ENCODE results near the gene C10orf120.

Gene C10orf120

GRCh38 chr10:122699796-122700455, at the start of gene C10orf120:
C10orf120 (minus strand) TSS chr10:122699846; CDS start chr10:122699790, 56 bp downstream.
- no peak for DNase-seq

- DNase-seq, result no peak
Observed at GRCh38 chr10:122748496-122748895, 48.9 kb upstream of the C10orf120 start.

GRCh38 chr10:122746408-122746807, 46.8 kb upstream of the C10orf120 start:
- no peak for DNase-seq

- no peak for DNase-seq
Observed at GRCh38 chr10:122744257-122744656, 44.6 kb upstream of the C10orf120 start.

- no peak for DNase-seq
Observed at GRCh38 chr10:122740640-122741039, 41.0 kb upstream of the C10orf120 start.

- no peak for DNase-seq
Observed at GRCh38 chr10:122738031-122738430, 38.4 kb upstream of the C10orf120 start.

GRCh38 chr10:122733931-122734665, 34.5 kb upstream of the C10orf120 start:
- DNase-seq, result no peak

GRCh38 chr10:122733443-122733842, 33.8 kb upstream of the C10orf120 start:
- no peak for DNase-seq

GRCh38 chr10:122730238-122730637, 30.6 kb upstream of the C10orf120 start:
- peak; percentile 72 for DNase-seq

GRCh38 chr10:122729126-122729525, 29.5 kb upstream of the C10orf120 start:
- DNase-seq, result no peak

GRCh38 chr10:122727426-122727825, 27.8 kb upstream of the C10orf120 start:
- DNase-seq, result no peak

GRCh38 chr10:122725768-122726167, 26.1 kb upstream of the C10orf120 start:
- no peak for DNase-seq

GRCh38 chr10:122725006-122725405, 25.4 kb upstream of the C10orf120 start:
- DNase-seq, result no peak

- DNase-seq, result no peak
Observed at GRCh38 chr10:122721111-122721510, 21.5 kb upstream of the C10orf120 start.

GRCh38 chr10:122716025-122716424, 16.4 kb upstream of the C10orf120 start:
- DNase-seq, result no peak

- no peak for DNase-seq
Observed at GRCh38 chr10:122715576-122715975, 15.9 kb upstream of the C10orf120 start.

- DNase-seq, result no peak
Observed at GRCh38 chr10:122713091-122713885, 13.6 kb upstream of the C10orf120 start.

- no peak for DNase-seq
Observed at GRCh38 chr10:122710576-122710975, 10.9 kb upstream of the C10orf120 start.

GRCh38 chr10:122709971-122710370, 10.3 kb upstream of the C10orf120 start:
- no peak for DNase-seq

GRCh38 chr10:122707535-122707934, 7.9 kb upstream of the C10orf120 start:
- DNase-seq, result no peak

- DNase-seq, result no peak
Observed at GRCh38 chr10:122706947-122707346, 7.3 kb upstream of the C10orf120 start.

- no peak for DNase-seq
Observed at GRCh38 chr10:122706467-122706866, 6.8 kb upstream of the C10orf120 start.

Measured in OCI-M1 (cell line).